ENCODE data around the gene TMEM255B.

Gene TMEM255B

GRCh38 chr13:113849546-113849945 is 90.5 kb downstream of the TMEM255B start:
- DNase-seq (ENCODE audit: low read depth), result no peak

- no peak for DNase-seq (ENCODE audit: low read depth)
These were observed 91.1 kb downstream of the TMEM255B start for GRCh38 chr13:113849981-113850721.

- no peak for DNase-seq (ENCODE audit: low read depth)
These were observed 91.9 kb downstream of the TMEM255B start for GRCh38 chr13:113850722-113851479.

- no peak for DNase-seq (ENCODE audit: low read depth)
These were observed 92.4 kb downstream of the TMEM255B start for GRCh38 chr13:113851480-113851803.

- no peak for DNase-seq (ENCODE audit: low read depth)
These were observed 93.0 kb downstream of the TMEM255B start for GRCh38 chr13:113851826-113852535.

GRCh38 chr13:113852536-113853517 is 93.8 kb downstream of the TMEM255B start:
- no peak for DNase-seq (ENCODE audit: low read depth)

- no peak for DNase-seq (ENCODE audit: low read depth)
These were observed 94.7 kb downstream of the TMEM255B start for GRCh38 chr13:113853518-113854237.

- no peak for DNase-seq (ENCODE audit: low read depth)
These were observed 95.4 kb downstream of the TMEM255B start for GRCh38 chr13:113854238-113855011.

GRCh38 chr13:113855012-113855921 is 96.2 kb downstream of the TMEM255B start:
- no peak for DNase-seq (ENCODE audit: low read depth)

- no peak for DNase-seq (ENCODE audit: low read depth)
These were observed 97.1 kb downstream of the TMEM255B start for GRCh38 chr13:113855931-113856715.

GRCh38 chr13:113856716-113857065 is 97.7 kb downstream of the TMEM255B start:
- no peak for DNase-seq (ENCODE audit: low read depth)

- no peak for DNase-seq (ENCODE audit: low read depth)
These were observed 98.6 kb downstream of the TMEM255B start for GRCh38 chr13:113857531-113858195.

GRCh38 chr13:113859311-113860050 is 100.5 kb downstream of the TMEM255B start:
- no peak for DNase-seq (ENCODE audit: low read depth)

- no peak for DNase-seq (ENCODE audit: low read depth)
These were observed 101.1 kb downstream of the TMEM255B start for GRCh38 chr13:113860051-113860664.

GRCh38 chr13:113860665-113861432 is 101.8 kb downstream of the TMEM255B start:
- no peak for DNase-seq (ENCODE audit: low read depth)
